NCI-H460 (cell line): Measurements from ENCODE around the gene ACTR10. TPM values are rescaled to one million over a fixed set of nuclear protein-coding genes. Genes with fewer than 3 reads are reported as not detected.
"Not testable (repeated sequence)": the region's sequence is repeated elsewhere in the genome, so short reads cannot be mapped to it uniquely, and the experiment has no call there.

Experiments
- DNase-seq: peaks from one replicate; pipeline ENCODE4 v3.0.0-alpha.2; 2016; ENCODE audit warnings: low read depth; ENCODE audit errors: extremely low read depth
- total RNA-seq: library from RNA; depleted of rRNA; stranded (reverse); fragments of >200 nt; shearing (Covaris generic); gene quantifications from 2 replicates; pipeline ENCODE4 v1.2.3, GENCODE V29; 2014

The ACTR10 gene
- total RNA-seq, 1 experiment from 2014 or later: 93.4 TPM

DNA sequence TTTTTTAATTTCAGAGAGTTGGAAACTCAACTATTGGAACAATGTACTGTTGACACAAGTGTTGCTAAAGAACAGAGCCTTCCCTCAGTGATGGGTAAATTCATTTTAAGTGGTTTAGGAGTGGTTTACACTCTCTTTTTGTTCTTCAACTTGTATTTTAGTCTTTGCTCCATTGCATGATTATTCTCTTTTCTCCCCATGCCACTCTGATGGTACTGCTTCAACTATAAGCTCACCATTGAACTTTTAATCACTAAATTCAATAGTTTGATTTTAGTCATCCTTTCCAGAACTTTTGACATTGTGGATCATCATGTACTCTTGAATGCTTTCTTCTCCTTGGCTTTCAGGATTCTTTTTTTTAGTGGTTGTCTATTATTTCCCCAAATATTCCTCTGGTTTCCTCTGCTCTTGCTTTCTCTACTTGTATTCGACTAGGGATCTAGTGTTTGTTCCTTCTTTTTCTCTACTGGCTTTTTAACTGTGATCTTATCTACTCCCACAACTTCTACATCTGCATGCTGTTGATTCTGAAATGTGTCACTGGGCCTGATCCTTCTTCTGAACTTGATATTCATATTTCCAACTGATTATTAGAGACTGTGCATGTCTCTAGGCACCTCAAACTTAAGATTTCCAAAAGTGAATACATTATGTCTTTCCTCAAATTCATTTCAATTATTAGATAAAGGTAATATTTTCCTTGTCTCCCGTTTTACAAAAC is 15.4 kb downstream of the ACTR10 start:
- no peak for DNase-seq

GRCh38 chr14:58216544-58216943 is 16.6 kb downstream of the ACTR10 start:
- DNase-seq: no peak

- DNase-seq: no peak
Measured at GRCh38 chr14:58227096-58227819, 27.3 kb downstream of the ACTR10 start.

GRCh38 chr14:58238252-58239243 is 38.6 kb downstream of the ACTR10 start:
- DNase-seq: no peak

GRCh38 chr14:58239244-58240195 is 39.6 kb downstream of the ACTR10 start:
- peak; percentile 62 for DNase-seq

DNA sequence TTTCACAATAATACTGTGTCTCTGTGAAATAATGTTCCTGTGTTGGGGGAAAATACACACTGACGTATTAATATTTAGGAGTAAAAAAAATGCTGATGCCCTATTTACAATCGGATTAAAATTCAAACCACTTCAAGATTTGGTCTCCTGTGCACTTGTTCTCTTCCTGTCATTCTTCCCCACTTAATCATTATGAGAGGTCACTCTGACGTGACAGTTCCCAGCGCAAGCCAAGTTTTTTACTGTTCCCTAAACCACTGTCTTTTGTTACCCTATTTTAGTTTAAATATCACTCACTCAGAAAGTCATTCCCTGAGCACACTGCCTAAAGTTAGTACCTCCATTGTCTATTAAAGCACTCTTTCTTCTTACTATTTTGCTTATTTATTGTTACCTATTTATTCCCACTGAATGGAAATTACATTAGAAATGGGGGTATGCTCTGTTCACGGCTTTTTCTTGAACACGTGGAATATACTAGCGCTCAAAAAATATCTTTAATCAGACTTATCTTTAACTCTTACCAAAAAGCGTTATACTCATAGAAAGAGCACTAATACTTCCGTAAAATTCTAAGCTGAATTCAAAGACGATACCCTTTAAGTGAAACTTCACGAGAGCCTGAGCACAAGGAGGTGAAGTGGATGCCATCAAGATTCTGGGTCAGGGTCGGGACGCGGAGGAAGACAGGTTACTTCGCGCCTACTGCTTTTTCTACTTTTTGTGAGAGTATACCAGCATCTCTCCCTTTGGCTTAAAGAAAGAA is 44.0 kb downstream of the ACTR10 start:
- DNase-seq: peak; percentile 65

- peak; percentile 98 for DNase-seq
Measured at GRCh38 chr14:58244556-58245387, 44.8 kb downstream of the ACTR10 start, which contains the start of gene PSMA3. TSS of gene PSMA3 (plus strand) at chr14:58244843. CDS start at chr14:58244921, 78 bp downstream.

- no peak for DNase-seq
Measured at GRCh38 chr14:58245562-58245961, 45.6 kb downstream of the ACTR10 start.

DNA sequence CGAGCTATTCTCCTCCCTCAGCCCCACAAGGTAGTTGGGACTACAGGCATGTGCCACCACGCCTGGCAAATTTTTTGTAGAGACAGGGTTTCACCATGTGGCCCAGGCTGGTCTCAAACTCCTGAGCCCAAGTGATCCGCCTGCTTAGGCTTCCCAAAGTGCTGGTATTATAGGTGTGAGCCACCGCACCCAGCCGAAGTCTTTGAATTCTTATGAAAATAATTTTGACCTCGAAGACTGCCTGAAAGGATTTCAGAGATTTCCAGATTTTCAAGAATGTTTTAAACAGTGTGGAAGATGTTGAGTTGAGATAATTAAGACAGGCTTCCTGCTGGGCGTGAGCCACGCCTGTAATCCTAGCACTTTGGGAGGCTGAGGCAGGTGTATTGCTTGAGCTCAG is 49.7 kb downstream of the ACTR10 start:
- no peak for DNase-seq

- no peak for DNase-seq
Measured at GRCh38 chr14:58258156-58258555, 58.2 kb downstream of the ACTR10 start.

GRCh38 chr14:58262005-58262404 is 62.1 kb downstream of the ACTR10 start:
- not testable (repeated sequence) for DNase-seq

GRCh38 chr14:58265401-58265800 is 65.5 kb downstream of the ACTR10 start:
- no peak for DNase-seq

DNA sequence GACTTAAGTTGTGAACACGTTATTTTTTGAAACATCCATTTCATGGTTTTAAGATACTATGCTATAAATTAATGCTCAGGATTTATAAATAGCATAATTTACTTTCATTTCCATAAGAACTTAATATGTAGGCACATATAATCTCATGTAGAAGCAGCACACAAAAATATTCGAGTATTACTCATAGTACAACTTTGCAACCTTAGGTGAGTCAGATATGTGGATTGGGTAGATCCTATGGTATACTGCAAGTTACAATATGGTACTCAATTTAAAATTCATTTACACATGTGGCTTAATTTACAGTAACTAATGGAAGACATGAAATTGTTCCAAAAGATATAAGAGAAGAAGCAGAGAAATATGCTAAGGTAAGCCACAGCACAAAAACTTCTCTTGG is 70.7 kb downstream of the ACTR10 start:
- no peak for DNase-seq

GRCh38 chr14:58272588-58273372 is 72.8 kb downstream of the ACTR10 start:
- peak; percentile 22 for DNase-seq

- no peak for DNase-seq
Measured at GRCh38 chr14:58274881-58275280, 74.9 kb downstream of the ACTR10 start.

GRCh38 chr14:58275527-58276190 is 75.7 kb downstream of the ACTR10 start:
- no peak for DNase-seq

GRCh38 chr14:58276208-58276607 is 76.3 kb downstream of the ACTR10 start:
- no peak for DNase-seq
